ENCODE data around the gene ATP11A. TPM values are rescaled to one million over a fixed set of nuclear protein-coding genes. Genes with fewer than 3 reads are reported as not detected.

The ATP11A gene
- total RNA-seq, 1 donor from 2014 or later, result 80.6 TPM

DNA sequence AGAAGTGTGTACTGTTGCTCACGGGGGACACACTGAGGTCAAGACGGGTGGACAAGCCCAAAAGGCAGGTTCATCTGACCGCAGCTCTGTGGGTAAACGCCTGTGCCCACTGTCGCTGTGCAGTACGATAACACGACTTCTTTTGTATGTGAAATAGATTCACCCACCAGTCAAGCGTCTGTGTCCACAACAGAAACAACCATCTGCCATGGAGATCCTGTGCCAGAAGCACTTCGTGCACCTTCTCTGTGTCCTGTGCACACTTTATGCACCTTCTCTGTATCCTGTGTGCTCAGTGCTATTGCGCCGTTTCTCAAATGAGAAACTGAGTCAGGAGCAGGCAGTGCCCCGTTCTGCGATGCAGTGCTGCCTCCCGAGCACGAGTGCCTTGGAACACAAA lies 138.9 kb downstream of the ATP11A start:
- DNase-seq, result no peak
- Mint-ChIP-seq H3K36me3 (ENCODE audit: low read depth) (peaks cover 46% of the 10 kb centered on the region), H3K4me1 (no peaks in the 10 kb centered on the region), H3K27me3 (no peaks in the 10 kb centered on the region), H3K4me3 (no peak overlapping the region), H3K27ac (no peak overlapping the region), H3K9me3 (no peaks in the 10 kb centered on the region)
- intact Hi-C loops (cut with micrococcal nuclease), result no loop called here

DNA sequence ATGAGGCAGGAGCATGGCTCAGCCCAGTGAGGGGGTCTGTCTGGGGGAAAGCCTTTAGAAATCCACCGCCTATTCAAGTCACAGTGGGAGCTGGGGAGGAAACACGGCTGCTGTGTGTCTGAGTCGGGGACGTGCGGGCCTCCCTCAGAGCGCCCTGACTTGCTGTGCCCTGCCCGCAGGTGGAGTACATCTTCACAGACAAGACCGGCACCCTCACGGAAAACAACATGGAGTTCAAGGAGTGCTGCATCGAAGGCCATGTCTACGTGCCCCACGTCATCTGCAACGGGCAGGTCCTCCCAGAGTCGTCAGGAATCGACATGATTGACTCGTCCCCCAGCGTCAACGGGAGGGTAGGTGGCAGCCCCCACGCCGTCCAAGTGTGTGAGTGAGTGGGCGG lies 141.4 kb downstream of the ATP11A start:
- intact Hi-C loops (cut with micrococcal nuclease), result no loop called here

DNA sequence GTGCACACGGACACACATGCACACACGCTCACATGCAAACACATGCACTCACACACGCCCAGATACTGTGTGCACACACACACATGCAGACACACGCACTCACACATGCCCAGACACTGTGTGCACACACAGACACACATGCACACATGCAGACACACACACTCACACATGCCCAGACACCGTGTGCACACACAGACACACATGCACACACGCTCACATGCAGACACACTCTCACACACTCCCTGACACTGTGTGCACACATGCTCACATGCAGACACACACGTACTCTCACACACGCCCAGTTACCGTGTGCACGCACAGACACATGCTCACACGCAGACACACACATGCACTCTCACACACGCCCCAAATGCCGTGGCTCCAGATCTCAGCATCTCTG lies 142.0 kb downstream of the ATP11A start:
- DNase-seq, result no peak
- H3K27ac Mint-ChIP-seq, result no peak overlapping the region
- no peaks in the 10 kb centered on the region for H3K4me1 Mint-ChIP-seq
- H3K9me3 Mint-ChIP-seq, result no peaks in the 10 kb centered on the region
- H3K36me3 Mint-ChIP-seq (ENCODE audit: low read depth), result peaks cover 48% of the 10 kb centered on the region
- no peak overlapping the region for H3K4me3 Mint-ChIP-seq
- H3K27me3 Mint-ChIP-seq, result no peaks in the 10 kb centered on the region
- intact Hi-C loops (cut with micrococcal nuclease), result no loop called here

More for the DNA sequence above, 141.4 kb downstream of the ATP11A start:
- peaks cover 51% of the 10 kb centered on the region for H3K36me3 Mint-ChIP-seq (ENCODE audit: low read depth)
- no peaks in the 10 kb centered on the region for H3K4me1 Mint-ChIP-seq
- no peaks in the 10 kb centered on the region for H3K27me3 Mint-ChIP-seq
- H3K27ac Mint-ChIP-seq, result no peak overlapping the region
- no peak overlapping the region for H3K4me3 Mint-ChIP-seq
- no peak for DNase-seq
- no peaks in the 10 kb centered on the region for H3K9me3 Mint-ChIP-seq

GRCh38 chr13:112832811-112833210 lies 143.0 kb downstream of the ATP11A start:
- H3K4me3 Mint-ChIP-seq, result no peak overlapping the region
- H3K4me1 Mint-ChIP-seq, result no peaks in the 10 kb centered on the region
- intact Hi-C loops (cut with micrococcal nuclease), result no loop called here
- H3K36me3 Mint-ChIP-seq (ENCODE audit: low read depth), result peaks cover 50% of the 10 kb centered on the region
- no peak overlapping the region for H3K27ac Mint-ChIP-seq
- no peaks in the 10 kb centered on the region for H3K9me3 Mint-ChIP-seq
- H3K27me3 Mint-ChIP-seq, result no peaks in the 10 kb centered on the region
- no peak for DNase-seq

DNA sequence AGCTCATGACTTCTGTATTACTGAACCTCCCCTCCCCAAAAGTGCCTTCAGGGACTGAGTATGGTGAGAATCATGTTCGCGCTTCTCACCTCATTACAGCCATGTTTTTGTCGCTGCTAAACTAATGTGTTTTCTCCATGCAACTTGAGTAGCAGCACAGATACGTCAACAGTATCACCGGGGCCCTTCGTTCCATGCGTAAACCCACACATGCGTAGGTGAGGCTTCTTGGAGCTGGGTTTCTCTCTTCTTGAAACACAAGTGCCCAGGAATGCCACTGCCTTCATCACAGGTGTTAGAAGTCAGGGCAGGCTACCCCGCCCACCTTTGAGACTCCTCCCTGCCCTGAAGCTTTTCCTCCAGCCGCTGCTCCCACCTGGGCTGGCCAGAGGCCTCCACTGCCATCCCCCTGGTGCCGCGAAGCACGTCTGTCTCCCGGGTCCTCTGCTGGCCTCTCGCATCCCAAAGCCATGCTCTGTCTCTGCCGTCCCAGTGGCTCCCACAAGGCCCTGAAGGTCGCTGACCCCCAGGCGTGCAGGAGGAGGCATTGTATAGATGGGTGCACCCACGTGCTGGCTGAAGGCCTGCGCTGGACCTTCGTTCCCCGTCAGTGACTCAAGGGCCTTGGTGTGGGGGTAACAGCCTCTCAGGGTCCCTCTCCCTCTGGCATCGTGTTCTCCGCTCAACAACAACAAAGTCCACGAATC lies 143.9 kb downstream of the ATP11A start:
- no peak for DNase-seq
- Mint-ChIP-seq H3K4me3 (no peak overlapping the region), H3K4me1 (no peaks in the 10 kb centered on the region), H3K27ac (no peak overlapping the region), H3K36me3 (ENCODE audit: low read depth) (peaks cover 43% of the 10 kb centered on the region), H3K27me3 (no peaks in the 10 kb centered on the region), H3K9me3 (no peaks in the 10 kb centered on the region)
- intact Hi-C loops (cut with micrococcal nuclease), result no loop called here

- no peaks in the 10 kb centered on the region for H3K4me1 Mint-ChIP-seq
- no peak overlapping the region for H3K4me3 Mint-ChIP-seq
- DNase-seq, result no peak
- H3K27me3 Mint-ChIP-seq, result no peaks in the 10 kb centered on the region
- intact Hi-C loops (cut with micrococcal nuclease), result no loop called here
- H3K27ac Mint-ChIP-seq, result no peak overlapping the region
- H3K36me3 Mint-ChIP-seq (ENCODE audit: low read depth), result peaks cover 41% of the 10 kb centered on the region
- H3K9me3 Mint-ChIP-seq, result no peaks in the 10 kb centered on the region
Observed at GRCh38 chr13:112835344-112835743, 145.5 kb downstream of the ATP11A start.

- H3K27me3 Mint-ChIP-seq, result no peaks in the 10 kb centered on the region
- H3K36me3 Mint-ChIP-seq (ENCODE audit: low read depth), result peaks cover 38% of the 10 kb centered on the region
- intact Hi-C loops (cut with micrococcal nuclease), result no loop called here
- no peaks in the 10 kb centered on the region for H3K9me3 Mint-ChIP-seq
- DNase-seq, result no peak
- no peak overlapping the region for H3K27ac Mint-ChIP-seq
- no peaks in the 10 kb centered on the region for H3K4me1 Mint-ChIP-seq
- H3K4me3 Mint-ChIP-seq, result no peak overlapping the region
Observed at GRCh38 chr13:112835796-112836195, 146.0 kb downstream of the ATP11A start.

GRCh38 chr13:112836940-112837339 lies 147.1 kb downstream of the ATP11A start:
- intact Hi-C loops (cut with micrococcal nuclease), result no loop called here
- Mint-ChIP-seq H3K9me3 (no peaks in the 10 kb centered on the region), H3K36me3 (ENCODE audit: low read depth) (peaks cover 28% of the 10 kb centered on the region), H3K4me1 (no peaks in the 10 kb centered on the region), H3K27me3 (no peaks in the 10 kb centered on the region), H3K4me3 (no peak overlapping the region), H3K27ac (no peak overlapping the region)
- DNase-seq, result no peak

DNA sequence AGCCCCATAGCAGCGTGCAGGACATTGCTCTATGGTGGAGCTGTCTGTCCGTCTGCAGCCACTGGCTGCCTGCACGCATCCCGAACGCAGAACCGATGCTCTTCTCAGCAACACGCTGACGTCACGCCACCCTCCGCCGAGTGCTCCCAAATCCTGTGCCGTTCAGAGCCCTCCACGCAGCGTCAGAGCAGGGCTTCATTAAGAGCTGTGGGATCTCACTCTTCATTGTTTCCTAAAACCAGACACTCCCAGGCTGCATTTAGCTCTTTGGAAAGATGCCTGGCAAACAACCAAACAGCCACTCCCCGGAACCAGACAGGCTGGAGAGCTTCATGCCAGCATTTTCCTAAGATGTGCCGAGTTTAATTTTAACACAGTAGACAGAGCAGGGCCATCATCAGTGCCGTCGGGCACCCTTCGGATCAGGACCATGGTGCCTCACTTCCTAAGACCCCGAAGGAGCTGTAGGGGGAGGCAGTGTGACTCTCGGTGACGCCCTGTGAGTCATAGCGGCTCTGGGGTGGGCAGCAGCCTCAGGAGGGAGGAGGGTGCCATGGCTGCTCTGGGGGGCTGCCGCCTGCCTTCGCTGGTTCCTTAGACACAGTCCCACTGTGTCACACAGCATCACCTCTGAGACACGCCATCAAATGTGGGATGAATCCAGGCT lies 147.7 kb downstream of the ATP11A start:
- DNase-seq, result no peak
- no peaks in the 10 kb centered on the region for H3K4me1 Mint-ChIP-seq
- H3K9me3 Mint-ChIP-seq, result no peaks in the 10 kb centered on the region
- H3K27ac Mint-ChIP-seq, result no peak overlapping the region
- no peak overlapping the region for H3K4me3 Mint-ChIP-seq
- peaks cover 24% of the 10 kb centered on the region for H3K36me3 Mint-ChIP-seq (ENCODE audit: low read depth)
- intact Hi-C loops (cut with micrococcal nuclease), result no loop called here
- no peaks in the 10 kb centered on the region for H3K27me3 Mint-ChIP-seq

DNA sequence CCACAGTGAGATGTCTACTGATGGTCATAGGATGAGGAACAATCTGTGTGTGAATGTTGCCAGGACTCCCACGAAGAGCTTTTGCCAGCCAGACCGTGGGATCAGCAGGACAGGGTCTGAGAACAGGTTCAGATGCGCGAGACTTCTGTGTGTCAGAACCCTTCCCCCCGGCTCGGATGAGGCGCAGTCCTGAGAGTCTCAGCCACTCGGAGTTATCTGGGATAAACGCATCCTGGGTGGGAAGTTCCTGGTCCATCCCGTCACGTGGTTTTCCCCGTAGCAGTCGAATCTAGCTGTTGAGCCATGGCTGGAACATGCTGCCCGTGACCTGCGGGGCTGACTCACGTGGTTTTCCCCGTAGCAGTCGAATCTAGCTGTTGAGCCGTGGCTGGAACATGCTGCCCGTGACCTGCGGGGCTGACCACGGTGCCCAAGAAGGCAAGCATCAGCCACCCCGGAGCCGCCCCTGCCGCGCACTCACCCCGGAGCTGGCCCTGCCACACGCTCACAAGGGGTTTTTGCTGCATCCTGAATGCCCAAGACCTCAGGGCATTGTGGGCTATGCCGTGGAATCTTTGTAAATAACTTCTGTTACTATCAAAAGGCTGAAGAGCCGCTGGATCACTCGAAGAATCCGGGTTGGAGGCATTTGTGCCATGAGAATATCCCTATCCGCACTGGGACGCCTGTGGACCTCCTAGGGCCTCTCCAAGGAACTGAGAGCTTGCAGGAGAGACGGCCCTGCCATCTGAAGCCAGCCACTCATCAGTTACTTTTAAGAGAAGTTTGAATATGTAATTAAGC lies 148.4 kb downstream of the ATP11A start:
- Mint-ChIP-seq H3K4me1 (peaks cover 2% of the 10 kb centered on the region), H3K36me3 (ENCODE audit: low read depth) (peaks cover 19% of the 10 kb centered on the region), H3K27ac (no peak overlapping the region), H3K9me3 (no peaks in the 10 kb centered on the region), H3K27me3 (no peaks in the 10 kb centered on the region), H3K4me3 (no peak overlapping the region)
- DNase-seq, result no peak
- intact Hi-C loops (cut with micrococcal nuclease), result no loop called here

DNA sequence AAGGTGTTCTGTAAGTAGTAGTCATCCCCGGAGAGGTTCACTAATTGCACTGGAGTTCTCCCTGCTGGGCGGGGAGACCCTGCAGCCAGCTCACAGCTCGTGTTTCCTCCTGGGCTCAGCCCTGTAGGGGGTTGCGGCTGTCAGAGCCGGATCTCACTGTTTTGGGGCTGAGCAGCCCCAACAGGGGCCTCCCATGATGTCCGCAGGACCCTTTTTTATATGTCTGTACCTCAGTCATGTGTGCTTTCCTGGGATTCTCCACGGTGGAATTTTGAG lies 148.9 kb downstream of the ATP11A start:
- Mint-ChIP-seq H3K36me3 (ENCODE audit: low read depth) (peaks cover 19% of the 10 kb centered on the region), H3K9me3 (no peaks in the 10 kb centered on the region), H3K4me1 (peaks cover 2% of the 10 kb centered on the region), H3K27me3 (no peaks in the 10 kb centered on the region), H3K27ac (no peak overlapping the region), H3K4me3 (no peak overlapping the region)
- intact Hi-C loops (cut with micrococcal nuclease), result no loop called here
- DNase-seq, result no peak

GRCh38 chr13:112839356-112840105 lies 149.7 kb downstream of the ATP11A start:
- H3K9me3 Mint-ChIP-seq, result no peaks in the 10 kb centered on the region
- H3K36me3 Mint-ChIP-seq (ENCODE audit: low read depth), result peaks cover 18% of the 10 kb centered on the region
- H3K27ac Mint-ChIP-seq, result no peak overlapping the region
- H3K27me3 Mint-ChIP-seq, result no peaks in the 10 kb centered on the region
- no peak for DNase-seq
- H3K4me3 Mint-ChIP-seq, result no peak overlapping the region
- H3K4me1 Mint-ChIP-seq, result peaks cover 2% of the 10 kb centered on the region
- intact Hi-C loops (cut with micrococcal nuclease), result no loop called here

DNA sequence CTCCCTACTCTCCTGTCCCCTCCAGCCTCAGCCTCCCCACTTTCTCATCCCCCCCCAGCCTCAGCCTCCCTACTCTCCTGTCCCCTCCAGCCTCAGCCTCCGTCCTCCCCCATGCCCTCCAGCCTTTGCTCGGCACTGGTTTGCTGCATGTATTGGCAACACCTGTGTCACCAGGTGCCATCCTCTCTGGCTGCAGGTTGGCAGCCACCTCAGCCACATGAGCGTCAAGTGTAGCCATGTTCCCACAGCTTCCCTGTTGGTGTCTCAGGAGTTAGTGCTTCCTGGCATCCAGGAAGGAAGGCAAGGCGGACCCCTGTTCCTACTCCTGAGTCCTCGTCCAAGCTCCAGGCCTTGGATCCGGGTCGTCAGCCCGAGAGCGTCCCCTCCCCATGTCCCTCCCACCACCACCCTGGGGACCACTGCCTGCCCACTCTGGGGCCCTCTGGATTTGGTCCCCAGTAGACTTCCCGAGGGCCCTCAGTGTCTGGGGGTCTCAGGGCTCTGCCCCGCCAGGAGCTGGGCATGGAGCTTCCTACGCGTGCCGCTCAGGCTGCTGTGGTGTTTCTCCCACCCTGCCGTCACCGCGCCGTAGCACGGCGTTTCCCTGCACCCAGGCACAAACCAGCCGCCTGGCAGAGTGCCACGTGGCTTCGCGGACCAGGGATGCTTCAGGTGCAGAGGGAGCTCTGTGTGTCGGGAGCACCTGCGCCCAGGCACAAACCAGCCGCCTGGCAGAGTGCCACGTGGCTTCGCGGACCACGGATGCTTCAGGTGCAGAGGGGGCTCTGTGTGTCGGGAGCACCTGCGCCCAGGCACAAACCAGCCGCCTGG lies 150.8 kb downstream of the ATP11A start:
- Mint-ChIP-seq H3K36me3 (ENCODE audit: low read depth) (peaks cover 17% of the 10 kb centered on the region), H3K9me3 (no peaks in the 10 kb centered on the region), H3K4me1 (peaks cover 2% of the 10 kb centered on the region), H3K4me3 (no peak overlapping the region), H3K27ac (no peak overlapping the region), H3K27me3 (no peaks in the 10 kb centered on the region)
- no peak for DNase-seq
- intact Hi-C loops (cut with micrococcal nuclease), result no loop called here
